ENCODE data around the gene ICAM3.
"Not testable (repeated sequence)": the region's sequence is repeated elsewhere in the genome, so short reads cannot be mapped to it uniquely, and the experiment has no call there.

The ICAM3 gene, protein sequence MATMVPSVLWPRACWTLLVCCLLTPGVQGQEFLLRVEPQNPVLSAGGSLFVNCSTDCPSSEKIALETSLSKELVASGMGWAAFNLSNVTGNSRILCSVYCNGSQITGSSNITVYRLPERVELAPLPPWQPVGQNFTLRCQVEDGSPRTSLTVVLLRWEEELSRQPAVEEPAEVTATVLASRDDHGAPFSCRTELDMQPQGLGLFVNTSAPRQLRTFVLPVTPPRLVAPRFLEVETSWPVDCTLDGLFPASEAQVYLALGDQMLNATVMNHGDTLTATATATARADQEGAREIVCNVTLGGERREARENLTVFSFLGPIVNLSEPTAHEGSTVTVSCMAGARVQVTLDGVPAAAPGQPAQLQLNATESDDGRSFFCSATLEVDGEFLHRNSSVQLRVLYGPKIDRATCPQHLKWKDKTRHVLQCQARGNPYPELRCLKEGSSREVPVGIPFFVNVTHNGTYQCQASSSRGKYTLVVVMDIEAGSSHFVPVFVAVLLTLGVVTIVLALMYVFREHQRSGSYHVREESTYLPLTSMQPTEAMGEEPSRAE

DNA sequence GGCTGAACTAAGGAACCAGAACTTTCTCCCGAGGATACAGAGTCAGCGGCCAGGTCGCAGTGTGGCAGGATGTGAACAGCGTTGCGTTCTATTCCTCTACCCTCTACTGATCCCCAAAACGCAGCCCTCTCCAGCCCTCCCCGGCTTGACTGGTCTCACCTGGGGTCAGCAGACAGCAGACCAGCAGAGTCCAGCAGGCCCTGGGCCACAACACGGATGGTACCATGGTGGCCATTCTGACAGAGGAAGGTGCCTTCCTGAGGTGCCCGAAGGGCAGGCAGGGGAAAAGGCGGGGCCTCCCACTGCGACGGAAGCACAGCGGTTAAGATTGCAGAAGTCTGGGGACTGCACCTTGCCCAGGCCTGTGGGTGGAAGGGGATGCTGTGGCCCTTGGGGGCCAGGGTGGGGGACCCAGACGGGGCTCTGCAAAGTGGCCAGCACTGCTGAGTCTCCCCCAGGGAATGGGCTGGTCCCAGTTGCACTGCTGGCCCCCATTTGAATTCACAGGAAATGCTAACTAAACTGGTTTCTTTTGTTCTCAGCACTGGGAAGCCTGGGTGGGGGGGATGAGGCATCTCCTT is at the start of gene ICAM3:
Gene ICAM3 (minus strand): TSS at position 245 of the 581 bp plus-strand sequence. CDS start 10 bp downstream, at position 235.
- DNase-seq: peak in 5 of 6 experiments; percentile 26 to 62 (median 39)

DNA sequence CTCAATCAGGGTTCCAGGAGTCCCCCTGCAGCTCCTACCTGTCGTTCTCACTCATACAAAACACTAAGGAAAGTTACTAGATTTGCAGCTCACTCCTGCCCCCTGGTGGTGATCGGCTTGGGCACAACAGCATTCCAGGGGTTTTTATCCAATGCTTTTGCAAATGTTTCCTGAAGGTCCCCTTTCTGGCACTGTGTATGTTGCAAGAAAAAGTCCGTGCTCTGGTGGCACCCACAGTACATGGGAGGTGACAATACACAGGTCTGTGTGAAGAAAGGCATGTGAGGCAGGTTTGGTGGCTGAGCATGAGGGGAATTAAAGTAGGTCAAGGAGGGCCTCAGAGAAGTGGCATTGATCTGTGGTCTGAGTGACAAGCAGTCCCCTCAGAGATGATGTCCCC is 49.5 kb upstream of the ICAM3 start:
- DNase-seq: peak; percentile 57 to 85 (median 80)

- DNase-seq: no peak
Observed at GRCh38 chr19:10384580-10384979, 45.2 kb upstream of the ICAM3 start.

GRCh38 chr19:10383223-10383499 is 43.7 kb upstream of the ICAM3 start:
- not testable (repeated sequence) for DNase-seq

DNA sequence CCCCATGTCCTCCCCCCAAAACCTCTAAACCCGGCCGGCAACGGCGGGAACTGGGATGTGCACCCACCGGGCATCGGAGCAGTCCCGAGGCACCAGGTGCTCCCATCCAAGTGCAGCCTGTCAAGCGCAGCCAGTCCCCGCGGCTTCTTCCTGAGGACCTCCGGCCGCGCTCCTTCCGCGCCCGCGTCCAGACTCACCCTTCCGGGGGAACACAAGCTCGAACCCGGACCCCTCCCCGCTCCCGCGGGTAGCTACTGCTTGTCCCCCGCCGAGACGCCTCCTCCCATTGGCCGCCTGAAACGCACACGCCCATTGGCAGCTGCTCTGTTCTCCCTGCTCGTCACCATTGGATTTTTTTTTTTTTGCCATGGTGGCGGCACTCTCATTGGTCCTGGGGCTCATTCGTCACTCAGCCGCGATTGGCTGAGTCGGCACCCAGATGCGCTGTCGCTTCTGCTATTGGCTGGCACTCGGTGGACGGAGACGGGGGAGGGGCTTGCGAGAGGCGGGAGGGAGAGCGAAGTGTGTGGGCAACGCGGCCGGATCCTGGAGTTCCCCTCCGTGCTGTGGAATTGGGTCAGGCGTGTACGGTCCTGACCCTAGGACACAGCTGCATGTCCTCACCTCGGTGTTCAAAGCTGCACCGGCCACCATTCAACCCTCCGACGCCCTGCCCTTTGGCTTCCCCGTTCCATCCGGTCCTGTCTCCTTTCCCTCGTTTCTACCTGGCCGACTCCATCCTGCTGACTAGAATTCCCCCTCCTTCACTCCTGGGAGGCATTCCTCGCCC is 41.1 kb upstream of the ICAM3 start, which contains the start of gene TYK2:
Gene TYK2 (minus strand): TSS at position 260 of the 790 bp plus-strand sequence. CDS start 2,166 bp downstream, outside the sequence.
- peak; percentile 93 to 97 (median 96) for DNase-seq

DNA sequence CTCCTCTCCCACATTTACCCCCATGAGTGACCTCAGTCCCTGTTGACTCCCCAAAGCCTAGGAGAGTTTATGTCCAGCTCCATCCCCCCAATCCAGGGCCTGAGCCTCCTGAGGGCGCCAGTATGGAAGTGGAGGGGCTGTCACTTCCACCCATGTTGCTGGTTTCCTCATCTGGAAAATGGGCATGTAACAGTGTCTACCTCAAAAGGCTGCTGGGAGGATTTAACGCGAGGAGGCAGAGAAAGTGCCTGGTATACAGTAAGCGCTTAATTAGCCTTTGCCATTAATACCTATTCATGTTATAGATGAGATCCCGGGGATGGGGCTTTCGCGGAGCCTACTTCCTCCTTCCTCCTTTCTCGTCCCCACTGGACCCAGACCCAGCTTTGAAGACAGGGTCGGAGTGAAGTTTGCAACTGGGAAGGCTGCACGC is 40.5 kb upstream of the ICAM3 start:
- DNase-seq: no peak

DNA sequence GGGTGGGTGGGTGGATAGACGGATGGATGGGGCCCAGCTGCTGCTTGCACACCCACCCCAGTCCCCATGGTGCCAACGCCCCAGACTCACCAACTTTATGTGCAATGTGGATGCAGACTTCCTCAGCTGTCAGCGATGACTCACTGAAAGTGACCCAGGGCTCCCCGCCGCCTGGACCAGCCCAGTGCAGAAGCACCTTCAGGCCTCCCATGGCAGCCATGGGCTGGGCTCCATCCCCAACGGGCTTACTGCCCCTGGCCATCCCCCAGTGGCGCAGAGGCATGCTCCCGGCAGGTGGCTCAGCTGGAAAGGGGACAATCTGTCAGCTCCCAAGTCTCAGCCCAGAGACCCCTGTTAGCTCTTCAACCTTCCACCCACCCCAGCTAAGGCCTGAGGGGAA is 38.7 kb upstream of the ICAM3 start:
- no peak for DNase-seq

- not testable (repeated sequence) for DNase-seq
Observed at GRCh38 chr19:10377140-10377640, 37.8 kb upstream of the ICAM3 start.

DNA sequence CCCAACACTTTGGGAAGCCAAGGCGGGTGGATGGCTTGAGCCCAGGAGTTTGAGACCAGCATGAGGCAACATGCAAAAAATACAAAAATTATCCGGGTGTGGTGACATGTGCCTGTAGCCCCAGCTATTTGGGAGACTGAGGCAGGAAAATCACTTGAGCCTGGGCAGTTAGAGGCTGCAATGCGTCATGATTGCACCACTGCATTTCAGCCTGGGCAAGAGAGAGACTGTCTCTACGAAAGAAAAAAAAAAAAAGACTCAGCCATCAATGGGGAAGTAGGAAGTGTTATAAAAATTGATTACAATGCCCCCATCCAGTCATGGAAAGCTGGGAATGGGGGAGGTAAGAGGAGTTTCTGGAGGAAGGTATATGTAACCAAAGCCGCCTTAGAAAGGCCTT is 35.5 kb upstream of the ICAM3 start:
- DNase-seq: no peak

DNA sequence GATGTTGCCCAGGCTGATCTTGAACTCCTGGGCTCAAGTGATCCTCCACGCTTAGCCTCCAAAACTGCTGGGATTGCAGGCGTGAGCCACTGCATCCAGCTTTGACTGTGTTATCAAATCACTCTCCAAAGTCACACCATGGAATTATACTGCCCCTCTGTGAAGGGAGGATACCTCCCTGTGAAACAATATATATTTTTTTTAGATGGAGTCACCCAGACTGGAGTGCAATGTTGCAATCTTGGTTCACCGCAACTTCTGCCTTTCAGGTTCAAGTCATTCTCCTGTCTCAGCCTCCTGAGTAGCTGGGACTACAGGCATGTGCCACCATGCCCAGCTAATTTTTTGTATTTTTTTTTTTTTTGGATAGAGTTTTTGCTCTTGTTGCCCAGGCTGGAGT is 33.3 kb upstream of the ICAM3 start:
- DNase-seq: no peak

DNA sequence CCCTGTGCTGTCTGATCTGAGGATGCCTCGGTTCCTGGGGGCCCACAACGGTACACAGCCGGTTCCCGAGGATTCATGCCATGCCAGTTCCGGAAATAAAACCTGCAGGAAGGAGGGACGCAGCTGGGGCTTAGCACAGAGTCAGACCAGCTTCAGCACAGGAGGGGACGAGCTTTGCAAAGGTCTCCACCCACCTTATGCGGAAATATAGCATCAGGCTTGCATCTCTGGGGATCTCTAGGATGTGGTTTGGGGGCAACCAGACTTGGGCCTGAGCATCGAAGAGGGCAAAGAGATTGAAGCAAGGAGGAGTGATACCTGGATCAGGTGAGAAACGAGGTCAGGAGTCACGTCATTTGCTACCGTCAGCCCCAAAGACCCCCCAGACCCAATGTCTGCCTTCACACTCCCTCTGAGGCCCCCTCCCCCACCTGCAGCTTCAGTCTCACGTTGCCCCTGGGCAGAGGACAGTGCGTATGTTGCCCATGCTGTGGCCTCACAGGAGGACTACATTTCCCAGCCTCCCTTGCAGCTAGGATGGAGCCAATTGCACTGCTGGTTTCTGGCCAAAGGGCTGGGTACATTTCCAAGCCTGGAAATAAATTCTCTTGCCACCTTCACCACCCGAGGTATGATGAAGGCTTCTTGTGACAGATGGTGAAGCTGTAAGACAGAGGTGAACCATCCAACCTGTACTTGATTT is 28.8 kb upstream of the ICAM3 start:
- no peak for DNase-seq

- DNase-seq: not testable (repeated sequence)
Observed at GRCh38 chr19:10366950-10367512, 27.6 kb upstream of the ICAM3 start.

GRCh38 chr19:10365518-10365917 is 26.1 kb upstream of the ICAM3 start:
- no peak for DNase-seq

- no peak for DNase-seq
Observed at GRCh38 chr19:10364644-10365043, 25.2 kb upstream of the ICAM3 start.

DNA sequence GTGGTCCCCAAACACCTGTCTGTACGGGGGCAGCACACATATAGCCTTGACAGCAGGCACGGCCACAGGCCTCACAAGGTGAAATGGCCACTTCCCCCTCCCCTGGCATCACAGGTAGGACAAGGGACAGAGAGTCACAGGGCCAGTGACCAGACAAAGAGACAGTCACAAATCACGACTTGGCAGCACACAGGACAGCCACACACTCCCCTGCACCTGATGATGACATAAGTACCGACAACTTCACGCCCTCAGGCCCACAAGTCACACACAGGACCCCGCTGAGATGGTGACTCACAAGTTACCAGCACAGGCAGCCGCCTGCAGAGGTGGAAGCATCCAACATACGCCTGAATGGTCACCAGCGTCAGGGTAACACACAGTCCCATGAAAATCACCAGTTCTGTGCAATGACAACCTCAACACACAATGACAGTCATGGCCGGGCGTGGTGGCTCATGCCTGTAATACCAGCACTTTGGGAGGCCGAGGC is 24.4 kb upstream of the ICAM3 start:
- no peak for DNase-seq

GRCh38 chr19:10362259-10362658 is 22.8 kb upstream of the ICAM3 start:
- no peak for DNase-seq

DNA sequence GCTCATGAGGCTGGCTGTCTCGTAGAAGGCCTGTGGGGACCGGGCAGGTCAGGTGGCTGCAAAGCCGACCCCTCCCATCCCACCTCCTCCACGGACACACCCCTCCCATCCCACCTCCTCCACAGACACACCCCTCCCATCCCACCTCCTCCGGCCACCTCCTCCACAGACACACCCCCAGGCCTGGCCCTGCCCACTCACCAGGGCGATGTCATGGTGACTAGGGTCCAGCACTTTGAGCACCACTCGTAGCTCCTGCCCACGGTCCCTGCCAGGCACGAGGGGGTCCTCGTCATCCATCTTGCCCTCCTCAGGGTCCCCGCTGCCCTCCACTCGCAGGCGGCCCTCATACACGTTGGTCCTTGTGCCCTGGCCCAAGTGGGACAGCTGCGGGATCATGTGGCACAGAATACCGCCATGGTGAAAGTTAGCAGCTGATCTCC is 22.2 kb upstream of the ICAM3 start:
- no peak for DNase-seq

- no peak for DNase-seq
Observed at GRCh38 chr19:10356431-10356830, 17.0 kb upstream of the ICAM3 start.

GRCh38 chr19:10353793-10354391 is 14.5 kb upstream of the ICAM3 start:
- DNase-seq: peak in 3 of 6 experiments; percentile 13 to 21 (median 19)

GRCh38 chr19:10352764-10353671 is 13.6 kb upstream of the ICAM3 start:
- DNase-seq: no peak

Data from stimulated activated naive CD4-positive, alpha-beta T cell (primary cell).